Femur (tissue), 1 donor: ENCODE data around the gene APOBEC3C.
"Not testable (repeated sequence)": the region's sequence is repeated elsewhere in the genome, so short reads cannot be mapped to it uniquely, and the experiment has no call there.

Source experiments
- DNase-seq: peaks from one replicate; pipeline ENCODE4 v3.0.0-alpha.2; 2017

Gene APOBEC3C

GRCh38 chr22:38984224-38984623, 29.8 kb upstream of the APOBEC3C start:
- no peak for DNase-seq

GRCh38 chr22:38984784-38985757, 29.0 kb upstream of the APOBEC3C start:
- not testable (repeated sequence) for DNase-seq

GRCh38 chr22:38986629-38987028, 27.4 kb upstream of the APOBEC3C start:
- DNase-seq: no peak

GRCh38 chr22:38987171-38987895, 26.7 kb upstream of the APOBEC3C start:
- DNase-seq: no peak

GRCh38 chr22:38989466-38989865, 24.6 kb upstream of the APOBEC3C start:
- no peak for DNase-seq

- DNase-seq: peak; percentile 28
These were observed 21.1 kb upstream of the APOBEC3C start for GRCh38 chr22:38992871-38993371.

GRCh38 chr22:38996105-38996504, 18.0 kb upstream of the APOBEC3C start:
- no peak for DNase-seq

GRCh38 chr22:38997518-38997917, 16.5 kb upstream of the APOBEC3C start:
- DNase-seq: no peak

GRCh38 chr22:39003165-39003638, 10.9 kb upstream of the APOBEC3C start:
- peak; percentile 86 for DNase-seq

- DNase-seq: no peak
These were observed 6.9 kb upstream of the APOBEC3C start for GRCh38 chr22:39007177-39007576.

GRCh38 chr22:39008271-39008850, 5.7 kb upstream of the APOBEC3C start:
- DNase-seq: not testable (repeated sequence)

GRCh38 chr22:39010946-39011345, 3.1 kb upstream of the APOBEC3C start:
- no peak for DNase-seq

GRCh38 chr22:39012533-39013511, 1.2 kb upstream of the APOBEC3C start:
- DNase-seq: no peak

- not testable (repeated sequence) for DNase-seq
These were observed 506 bp upstream of the APOBEC3C start for GRCh38 chr22:39013561-39013941.

GRCh38 chr22:39014723-39015121, 665 bp downstream of the APOBEC3C start:
- not testable (repeated sequence) for DNase-seq

- no peak for DNase-seq
These were observed 2.5 kb downstream of the APOBEC3C start for GRCh38 chr22:39016592-39016991.

- DNase-seq: no peak
These were observed 3.7 kb downstream of the APOBEC3C start for GRCh38 chr22:39017596-39018365.

- DNase-seq: not testable (repeated sequence)
These were observed 6.1 kb downstream of the APOBEC3C start for GRCh38 chr22:39020021-39020651.

- DNase-seq: no peak
These were observed 7.6 kb downstream of the APOBEC3C start for GRCh38 chr22:39021552-39022250.
